LHCN-M2 (cell line): ENCODE measurements around the gene KIF5B. TPM values are rescaled to one million over a fixed set of nuclear protein-coding genes. Genes with fewer than 3 reads are reported as not detected.

Experiments used
- DNase-seq: peaks from one replicate; pipeline ENCODE4 v3.0.0-alpha.2; 2012; ENCODE audit warnings: low read depth
- total RNA-seq: library from RNA; depleted of rRNA; stranded (reverse); fragments of >200 nt; gene quantifications from 2 replicates; pipeline ENCODE4 v1.2.3, GENCODE V29; 2014; rRNA removed

KIF5B gene
- total RNA-seq, 1 experiment from 2014 or later, result 194 TPM

GRCh38 chr10:31962826-31963588 is 93.2 kb downstream of the KIF5B start:
- no peak for DNase-seq

- DNase-seq, result peak; percentile 60
Observed at GRCh38 chr10:31961277-31962074, 94.7 kb downstream of the KIF5B start.

- no peak for DNase-seq
Observed at GRCh38 chr10:31959461-31960173, 96.6 kb downstream of the KIF5B start.

Other genes with a start within 250 kb of the KIF5B start
- gene ARHGAP12, start 127.6 kb downstream of the KIF5B start, total RNA-seq, result 43.5 and 49.8 TPM in 2 replicates